HEK293 (cell line): ENCODE data around the gene MITF.
"Not testable (repeated sequence)": the region's sequence is repeated elsewhere in the genome, so short reads cannot be mapped to it uniquely, and the experiment has no call there.

Experiments used
- CTCF ChIA-PET: fragments of 350-600 bp; formaldehyde crosslinking; extraction: SDS; loops from one replicate; lab custom pipeline; 2021; ENCODE audit warnings: antibody characterized with exemption; lab: Yijun Ruan, JAX
- POLR2A ChIA-PET: fragments of 300-600 bp; formaldehyde crosslinking; extraction: SDS; loops from one replicate; lab custom pipeline; 2020; ENCODE audit warnings: antibody characterized with exemption, inconsistent platforms; lab: Yijun Ruan, JAX
- H3K27ac ChIP-seq: fragments of 200-500 bp; sonication (Bioruptor generic); 2 replicates; pipeline ENCODE4 v1.5.1; 2014; ENCODE audit warnings: low read depth, low read length, control low read depth, inconsistent platforms; ENCODE audit errors: extremely low read depth
- H3K36me3 ChIP-seq, 2 experiments: fragments of 200-500 bp in 1 of 2; sonication (Bioruptor generic) in 1 of 2; 1 replicate in 1 of 2; 2 replicates in 1 of 2; pipeline ENCODE4 v1.5.1; 2014 to 2017; ENCODE audit warnings: inconsistent platforms in 2 of 2, low read length in 2 of 2; ENCODE audit not compliant: control insufficient read depth in 2 of 2, insufficient read depth in 1 of 2
- H3K4me1 ChIP-seq: fragments of 200-500 bp; sonication (Bioruptor generic); 2 replicates; pipeline ENCODE4 v1.5.1; 2014; ENCODE audit warnings: mild to moderate bottlenecking, low read length, inconsistent platforms; ENCODE audit not compliant: control insufficient read depth, insufficient read depth
- H3K4me3 ChIP-seq: 2 replicates; pipeline ENCODE4 v1.5.1; 2011; ENCODE audit warnings: low read depth, mild to moderate bottlenecking, control low read depth, low read length, moderate library complexity
- H3K9me3 ChIP-seq: fragments of 200-500 bp; sonication (Bioruptor generic); 2 replicates; pipeline ENCODE4 v1.5.1; 2014; ENCODE audit warnings: low read depth, low read length, inconsistent platforms; ENCODE audit not compliant: control insufficient read depth, insufficient read depth
- FEZF1 ChIP-seq: fragments of 450-650 bp; formaldehyde crosslinking; IDR thresholded peaks from 2 replicates; pipeline ENCODE4 v1.5.1; 2016; ENCODE audit warnings: missing biosample characterization, missing genetic modification characterization
- KLF8 ChIP-seq: fragments of 450-650 bp; formaldehyde crosslinking; IDR thresholded peaks from 2 replicates; pipeline ENCODE4 v1.5.1; 2016; ENCODE audit warnings: missing biosample characterization, missing genetic modification characterization
- SETDB1 ChIP-seq: IDR thresholded peaks from one replicate; pipeline ENCODE4 v1.6.1; 2017; ENCODE audit warnings: mild to moderate bottlenecking, low read length, moderate library complexity, mixed read lengths; ENCODE audit not compliant: insufficient read length
- ZNF19 ChIP-seq: fragments of 450-650 bp; formaldehyde crosslinking; IDR thresholded peaks from 2 replicates; pipeline ENCODE4; 2016; ENCODE audit warnings: missing biosample characterization, missing genetic modification characterization, low read depth
- ZNF214 ChIP-seq: fragments of 450-650 bp; formaldehyde crosslinking; IDR thresholded peaks from 2 replicates; pipeline ENCODE4 v1.5.1; 2017; ENCODE audit warnings: missing biosample characterization, mild to moderate bottlenecking, missing genetic modification characterization, borderline replicate concordance
- ZNF239 ChIP-seq: fragments of 450-650 bp; formaldehyde crosslinking; IDR thresholded peaks from 2 replicates; pipeline ENCODE4 v1.5.1; 2016; ENCODE audit warnings: missing biosample characterization, missing genetic modification characterization
- ZNF391 ChIP-seq: fragments of 450-650 bp; formaldehyde crosslinking; IDR thresholded peaks from 2 replicates; pipeline ENCODE4 v1.5.1; 2016; ENCODE audit warnings: low read depth, missing biosample characterization, missing genetic modification characterization, borderline replicate concordance
- ZNF473 ChIP-seq: fragments of 450-650 bp; formaldehyde crosslinking; IDR thresholded peaks from 2 replicates; pipeline ENCODE4 v1.5.1; 2017; ENCODE audit warnings: missing biosample characterization, missing genetic modification characterization
- ZNF548 ChIP-seq: fragments of 450-650 bp; formaldehyde crosslinking; IDR thresholded peaks from 2 replicates; pipeline ENCODE4 v1.5.1; 2016; ENCODE audit warnings: missing biosample characterization, missing genetic modification characterization
- ZNF585B ChIP-seq: fragments of 450-650 bp; formaldehyde crosslinking; IDR thresholded peaks from 2 replicates; pipeline ENCODE4 v1.5.1; 2016; ENCODE audit warnings: missing biosample characterization, missing genetic modification characterization
- ZNF596 ChIP-seq: fragments of 450-650 bp; IDR thresholded peaks from 2 replicates; pipeline ENCODE4 v1.5.0; 2018; ENCODE audit warnings: missing biosample characterization, mild to moderate bottlenecking, missing genetic modification characterization, moderate library complexity
- ZNF777 ChIP-seq: fragments of 450-650 bp; formaldehyde crosslinking; IDR thresholded peaks from 2 replicates; pipeline ENCODE4 v1.5.1; 2017; ENCODE audit warnings: missing biosample characterization, missing genetic modification characterization, borderline replicate concordance
- ZXDB ChIP-seq: fragments of 450-650 bp; formaldehyde crosslinking; IDR thresholded peaks from 2 replicates; pipeline ENCODE4 v1.5.1; 2016; ENCODE audit warnings: missing biosample characterization, missing genetic modification characterization
- TF ChIP-seq, protein P1 (sequence below): fragments of 450-650 bp; formaldehyde crosslinking; IDR thresholded peaks from 2 replicates; pipeline ENCODE4; 2016; ENCODE audit warnings: missing biosample characterization, missing genetic modification characterization
- TF ChIP-seq, protein P2 (sequence below): fragments of 450-650 bp; formaldehyde crosslinking; IDR thresholded peaks from 2 replicates; pipeline ENCODE4 v1.5.1; 2016; ENCODE audit warnings: missing biosample characterization, missing genetic modification characterization
- TF ChIP-seq, protein P3 (sequence below): fragments of 450-650 bp; formaldehyde crosslinking; IDR thresholded peaks from 2 replicates; pipeline ENCODE4 v1.5.1; 2016; ENCODE audit warnings: missing biosample characterization, missing genetic modification characterization
- TF ChIP-seq, protein P4 (sequence below): fragments of 450-650 bp; formaldehyde crosslinking; IDR thresholded peaks from 2 replicates; pipeline ENCODE4 v1.5.1; 2017; ENCODE audit warnings: missing biosample characterization, missing genetic modification characterization
- TF ChIP-seq, protein P5 (sequence below): fragments of 450-650 bp; formaldehyde crosslinking; IDR thresholded peaks from 2 replicates; pipeline ENCODE4 v1.5.1; 2016; ENCODE audit warnings: missing biosample characterization, missing genetic modification characterization
- TF ChIP-seq, protein P6 (sequence below): fragments of 450-650 bp; formaldehyde crosslinking; IDR thresholded peaks from 2 replicates; pipeline ENCODE4 v1.5.1; 2016; ENCODE audit warnings: missing biosample characterization, missing genetic modification characterization
- TF ChIP-seq, protein P7 (sequence below): fragments of 450-650 bp; IDR thresholded peaks from 2 replicates; pipeline ENCODE4 v1.5.1; 2018; ENCODE audit warnings: missing biosample characterization, missing genetic modification characterization

MITF gene

DNA sequence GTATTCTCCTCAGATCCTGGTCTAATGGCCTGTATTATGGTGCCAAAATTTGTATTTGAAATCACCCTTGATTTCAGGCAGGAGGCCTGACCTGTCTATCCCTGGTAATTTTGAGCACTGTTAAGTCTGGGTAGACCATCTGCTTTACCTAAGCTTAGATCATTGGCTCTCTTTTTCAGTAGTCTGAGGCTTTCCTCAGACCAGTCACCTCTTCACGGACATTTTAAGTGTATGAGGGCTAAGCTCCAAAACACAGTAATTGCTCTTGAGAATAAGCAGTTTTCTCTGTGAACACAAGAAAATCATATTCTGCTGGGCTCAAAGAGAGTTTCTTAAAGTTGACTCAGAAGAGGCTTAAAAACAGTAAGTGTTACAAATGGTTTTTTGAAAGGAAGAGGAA is 168.3 kb downstream of the MITF start (continued):
- TF ChIP-seq ZNF548 (tag by site-specific recombination): no peak
- TF ChIP-seq ZNF777 (tag by site-specific recombination): no peak
- TF ChIP-seq, protein P1, sequence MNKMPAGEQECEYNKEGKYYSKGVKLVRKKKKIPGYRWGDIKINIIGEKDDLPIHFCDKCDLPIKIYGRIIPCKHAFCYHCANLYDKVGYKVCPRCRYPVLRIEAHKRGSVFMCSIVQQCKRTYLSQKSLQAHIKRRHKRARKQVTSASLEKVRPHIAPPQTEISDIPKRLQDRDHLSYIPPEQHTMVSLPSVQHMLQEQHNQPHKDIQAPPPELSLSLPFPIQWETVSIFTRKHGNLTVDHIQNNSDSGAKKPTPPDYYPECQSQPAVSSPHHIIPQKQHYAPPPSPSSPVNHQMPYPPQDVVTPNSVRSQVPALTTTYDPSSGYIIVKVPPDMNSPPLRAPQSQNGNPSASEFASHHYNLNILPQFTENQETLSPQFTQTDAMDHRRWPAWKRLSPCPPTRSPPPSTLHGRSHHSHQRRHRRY (tag by site-specific recombination): no peak
- TF ChIP-seq ZNF473: no peak
- TF ChIP-seq, protein P2, sequence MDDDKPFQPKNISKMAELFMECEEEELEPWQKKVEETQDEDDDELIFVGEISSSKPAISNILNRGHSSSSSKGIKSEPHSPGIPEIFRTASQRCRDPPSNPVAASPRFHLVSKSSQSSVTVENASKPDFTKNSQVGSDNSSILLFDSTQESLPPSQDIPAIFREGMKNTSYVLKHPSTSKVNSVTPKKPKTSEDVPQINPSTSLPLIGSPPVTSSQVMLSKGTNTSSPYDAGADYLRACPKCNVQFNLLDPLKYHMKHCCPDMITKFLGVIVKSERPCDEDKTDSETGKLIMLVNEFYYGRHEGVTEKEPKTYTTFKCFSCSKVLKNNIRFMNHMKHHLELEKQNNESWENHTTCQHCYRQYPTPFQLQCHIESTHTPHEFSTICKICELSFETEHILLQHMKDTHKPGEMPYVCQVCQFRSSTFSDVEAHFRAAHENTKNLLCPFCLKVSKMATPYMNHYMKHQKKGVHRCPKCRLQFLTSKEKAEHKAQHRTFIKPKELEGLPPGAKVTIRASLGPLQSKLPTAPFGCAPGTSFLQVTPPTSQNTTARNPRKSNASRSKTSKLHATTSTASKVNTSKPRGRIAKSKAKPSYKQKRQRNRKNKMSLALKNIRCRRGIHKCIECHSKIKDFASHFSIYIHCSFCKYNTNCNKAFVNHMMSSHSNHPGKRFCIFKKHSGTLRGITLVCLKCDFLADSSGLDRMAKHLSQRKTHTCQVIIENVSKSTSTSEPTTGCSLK (tag by site-specific recombination): no peak
- TF ChIP-seq KLF8: no peak
- TF ChIP-seq, protein P3, sequence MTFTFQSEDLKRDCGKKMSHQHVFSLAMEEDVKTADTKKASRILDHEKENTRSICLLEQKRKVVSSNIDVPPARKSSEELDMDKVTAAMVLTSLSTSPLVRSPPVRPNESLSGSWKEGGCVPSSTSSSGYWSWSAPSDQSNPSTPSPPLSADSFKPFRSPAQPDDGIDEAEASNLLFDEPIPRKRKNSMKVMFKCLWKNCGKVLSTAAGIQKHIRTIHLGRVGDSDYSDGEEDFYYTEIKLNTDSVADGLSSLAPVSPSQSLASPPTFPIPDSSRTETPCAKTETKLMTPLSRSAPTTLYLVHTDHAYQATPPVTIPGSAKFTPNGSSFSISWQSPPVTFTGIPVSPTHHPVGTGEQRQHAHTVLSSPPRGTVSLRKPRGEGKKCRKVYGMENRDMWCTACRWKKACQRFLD: no peak
- TF ChIP-seq ZNF19 (tag by site-specific recombination): no peak
- no peak for TF ChIP-seq ZNF596 (tag by site-specific recombination)
- TF ChIP-seq, all 188 proteins: peak for 0

DNA sequence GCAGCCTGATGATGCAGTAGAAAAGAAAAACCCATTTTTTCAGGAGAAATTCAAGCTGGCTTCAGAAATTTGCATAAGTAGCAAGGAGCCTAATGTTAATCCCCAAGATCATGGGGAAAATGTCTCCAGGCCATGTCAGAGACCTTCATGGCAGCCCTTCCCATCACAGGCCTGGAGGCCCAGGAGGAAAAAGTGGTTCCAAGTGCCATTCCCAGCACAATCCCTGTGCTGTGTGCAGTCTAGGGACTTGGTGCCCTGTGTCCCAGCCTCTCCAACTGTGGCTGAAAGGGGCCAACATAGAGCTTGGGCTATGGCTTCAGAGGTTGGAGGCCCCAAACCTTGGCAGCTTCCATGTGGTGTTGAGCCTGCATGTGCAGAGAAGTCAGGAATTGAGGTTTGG is 170.6 kb downstream of the MITF start:
- CTCF ChIA-PET, H3K36me3 ChIP-seq, POLR2A ChIA-PET, H3K4me3 ChIP-seq, H3K27ac ChIP-seq, H3K4me1 ChIP-seq, H3K9me3 ChIP-seq: not testable (repeated sequence)
- TF ChIP-seq ZNF585B (tag by site-specific recombination): peak; percentile 88

DNA sequence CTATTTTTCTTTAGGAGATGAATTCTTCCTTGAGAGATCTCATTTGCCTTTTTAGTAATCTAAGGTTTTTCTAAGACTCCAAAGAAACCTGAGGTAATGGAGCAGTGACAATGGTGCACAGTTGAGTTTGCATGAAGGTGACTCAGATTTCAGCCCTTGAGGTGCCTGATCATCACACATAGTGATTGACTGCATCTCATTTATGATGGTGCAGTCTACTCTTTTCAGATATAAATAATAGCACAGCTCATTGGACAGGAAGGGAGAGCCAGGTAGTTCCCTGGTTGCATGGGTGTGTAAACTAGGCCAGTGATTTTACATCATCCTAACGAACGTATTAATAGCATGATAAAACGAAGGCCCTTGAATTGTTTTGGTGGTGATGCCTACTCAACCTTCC is 174.2 kb downstream of the MITF start:
- Histone ChIP-seq H3K36me3 (no peaks in the 10 kb centered on the region), H3K9me3 (no peaks in the 10 kb centered on the region), H3K4me1 (no peaks in the 10 kb centered on the region), H3K4me3 (no peak overlapping the region), H3K27ac (no peak overlapping the region)
- ChIA-PET CTCF (no interaction called here), POLR2A (no interaction called here)
- TF ChIP-seq ZNF239: no peak
- no peak for TF ChIP-seq FEZF1 (tag by site-specific recombination)
- TF ChIP-seq ZXDB: no peak
- TF ChIP-seq, protein P4, sequence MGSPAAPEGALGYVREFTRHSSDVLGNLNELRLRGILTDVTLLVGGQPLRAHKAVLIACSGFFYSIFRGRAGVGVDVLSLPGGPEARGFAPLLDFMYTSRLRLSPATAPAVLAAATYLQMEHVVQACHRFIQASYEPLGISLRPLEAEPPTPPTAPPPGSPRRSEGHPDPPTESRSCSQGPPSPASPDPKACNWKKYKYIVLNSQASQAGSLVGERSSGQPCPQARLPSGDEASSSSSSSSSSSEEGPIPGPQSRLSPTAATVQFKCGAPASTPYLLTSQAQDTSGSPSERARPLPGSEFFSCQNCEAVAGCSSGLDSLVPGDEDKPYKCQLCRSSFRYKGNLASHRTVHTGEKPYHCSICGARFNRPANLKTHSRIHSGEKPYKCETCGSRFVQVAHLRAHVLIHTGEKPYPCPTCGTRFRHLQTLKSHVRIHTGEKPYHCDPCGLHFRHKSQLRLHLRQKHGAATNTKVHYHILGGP: no peak
- TF ChIP-seq SETDB1: no peak
- TF ChIP-seq ZNF214 (tag by site-specific recombination): no peak
- TF ChIP-seq, protein P5, sequence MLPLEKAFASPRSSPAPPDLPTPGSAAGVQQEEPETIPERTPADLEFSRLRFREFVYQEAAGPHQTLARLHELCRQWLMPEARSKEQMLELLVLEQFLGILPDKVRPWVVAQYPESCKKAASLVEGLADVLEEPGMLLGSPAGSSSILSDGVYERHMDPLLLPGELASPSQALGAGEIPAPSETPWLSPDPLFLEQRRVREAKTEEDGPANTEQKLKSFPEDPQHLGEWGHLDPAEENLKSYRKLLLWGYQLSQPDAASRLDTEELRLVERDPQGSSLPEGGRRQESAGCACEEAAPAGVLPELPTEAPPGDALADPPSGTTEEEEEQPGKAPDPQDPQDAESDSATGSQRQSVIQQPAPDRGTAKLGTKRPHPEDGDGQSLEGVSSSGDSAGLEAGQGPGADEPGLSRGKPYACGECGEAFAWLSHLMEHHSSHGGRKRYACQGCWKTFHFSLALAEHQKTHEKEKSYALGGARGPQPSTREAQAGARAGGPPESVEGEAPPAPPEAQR: no peak
- TF ChIP-seq, protein P6, sequence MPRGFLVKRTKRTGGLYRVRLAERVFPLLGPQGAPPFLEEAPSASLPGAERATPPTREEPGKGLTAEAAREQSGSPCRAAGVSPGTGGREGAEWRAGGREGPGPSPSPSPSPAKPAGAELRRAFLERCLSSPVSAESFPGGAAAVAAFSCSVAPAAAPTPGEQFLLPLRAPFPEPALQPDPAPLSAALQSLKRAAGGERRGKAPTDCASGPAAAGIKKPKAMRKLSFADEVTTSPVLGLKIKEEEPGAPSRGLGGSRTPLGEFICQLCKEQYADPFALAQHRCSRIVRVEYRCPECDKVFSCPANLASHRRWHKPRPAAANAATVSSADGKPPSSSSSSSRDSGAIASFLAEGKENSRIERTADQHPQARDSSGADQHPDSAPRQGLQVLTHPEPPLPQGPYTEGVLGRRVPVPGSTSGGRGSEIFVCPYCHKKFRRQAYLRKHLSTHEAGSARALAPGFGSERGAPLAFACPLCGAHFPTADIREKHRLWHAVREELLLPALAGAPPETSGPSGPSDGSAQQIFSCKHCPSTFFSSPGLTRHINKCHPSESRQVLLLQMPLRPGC: no peak
- no peak for TF ChIP-seq ZNF391 (tag by site-specific recombination)
- TF ChIP-seq, protein P7, sequence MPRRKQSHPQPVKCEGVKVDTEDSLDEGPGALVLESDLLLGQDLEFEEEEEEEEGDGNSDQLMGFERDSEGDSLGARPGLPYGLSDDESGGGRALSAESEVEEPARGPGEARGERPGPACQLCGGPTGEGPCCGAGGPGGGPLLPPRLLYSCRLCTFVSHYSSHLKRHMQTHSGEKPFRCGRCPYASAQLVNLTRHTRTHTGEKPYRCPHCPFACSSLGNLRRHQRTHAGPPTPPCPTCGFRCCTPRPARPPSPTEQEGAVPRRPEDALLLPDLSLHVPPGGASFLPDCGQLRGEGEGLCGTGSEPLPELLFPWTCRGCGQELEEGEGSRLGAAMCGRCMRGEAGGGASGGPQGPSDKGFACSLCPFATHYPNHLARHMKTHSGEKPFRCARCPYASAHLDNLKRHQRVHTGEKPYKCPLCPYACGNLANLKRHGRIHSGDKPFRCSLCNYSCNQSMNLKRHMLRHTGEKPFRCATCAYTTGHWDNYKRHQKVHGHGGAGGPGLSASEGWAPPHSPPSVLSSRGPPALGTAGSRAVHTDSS: no peak
